HCT116 (cell line): ENCODE data around the gene ACBD5. TPM values are rescaled to one million over a fixed set of nuclear protein-coding genes. Genes with fewer than 3 reads are reported as not detected.

Experiments
- ATAC-seq: fragments of 200-7000 bp; cut with Tn5 transposase; 2 replicates; pipeline ENCODE4 v1.9.1; 2020; ENCODE audit warnings: mild to moderate bottlenecking, moderate library complexity
- BruUV-seq: library from RNA; stranded (reverse); fragments of 400-500 nt; replicated peaks from 2 replicates; lab custom pipeline; 2021; lab: Mats Ljungman, UMichigan
- CTCF ChIA-PET: fragments of 300-600 bp; sonication (Branson Sonifier 250); formaldehyde crosslinking; loops from one replicate; lab custom pipeline; 2021; ENCODE audit warnings: antibody characterized with exemption; lab: Charles Lee
- POLR2A ChIA-PET: fragments of 300-600, 350-600 bp; sonication (Branson Sonifier 250); formaldehyde crosslinking; loops from one replicate; lab custom pipeline; 2021; ENCODE audit warnings: antibody characterized with exemption; lab: Charles Lee
- RAD21 ChIA-PET, 2 experiments: fragments of 300-600 bp; sonication (Branson Sonifier 250); formaldehyde crosslinking; loops; one replicate each; lab custom pipeline; 2023; ENCODE audit warnings: low total read pairs in 2 of 2; ENCODE audit not compliant: uncharacterized antibody in 2 of 2, unreplicated experiment in 2 of 2, low non-redundant PET in 1 of 2; lab: Charles Lee
- DNase-seq: peaks from one replicate; pipeline ENCODE4 v3.0.0-alpha.2; 2010; ENCODE audit warnings: low read depth, low spot score
- H2AFZ ChIP-seq: fragments of 200-600 bp; shearing (Covaris generic), sonication (generic); 2 replicates; pipeline ENCODE4 v1.6.1; 2017; ENCODE audit warnings: low read depth, mixed run types, mixed read lengths, antibody characterized with exemption, low read length; ENCODE audit not compliant: poor library complexity, severe bottlenecking
- H3K27ac ChIP-seq: 2 replicates; pipeline ENCODE4 v1.5.1; 2012; ENCODE audit warnings: low read depth, low read length
- H3K27me3 ChIP-seq: fragments of 200-600 bp; sonication (generic); 2 replicates; pipeline ENCODE4 v1.6.1; 2016; ENCODE audit warnings: mixed run types, low read length, mixed read lengths; ENCODE audit not compliant: insufficient read depth
- H3K36me3 ChIP-seq, 2 experiments: fragments of 200-500 bp in 1 of 2; fragments of 200-600 bp in 1 of 2; sonication (Bioruptor generic) in 1 of 2; sonication (generic) in 1 of 2; 2 replicates each; pipeline versions ENCODE4 v1.5.1 to v1.6.1; 2014 to 2016; ENCODE audit warnings: low read length in 2 of 2, inconsistent platforms in 1 of 2, mixed read lengths in 1 of 2, mixed run types in 1 of 2; ENCODE audit not compliant: insufficient read depth in 2 of 2, control insufficient read depth in 1 of 2
- H3K4me1 ChIP-seq, 2 experiments: fragments of 200-600 bp in 1 of 2; sonication (generic) in 1 of 2; 2 replicates each; pipeline versions ENCODE4 v1.5.1 to v1.6.1; 2012 to 2017; ENCODE audit warnings: low read length in 2 of 2, inconsistent platforms in 1 of 2, mild to moderate bottlenecking in 1 of 2, mixed read lengths in 1 of 2, mixed run types in 1 of 2, moderate library complexity in 1 of 2; ENCODE audit not compliant: insufficient read depth in 2 of 2, control insufficient read depth in 1 of 2
- H3K4me2 ChIP-seq: fragments of 200-600 bp; sonication (generic); 2 replicates; pipeline ENCODE4 v1.6.1; 2017; ENCODE audit warnings: mixed run types, low read length, mixed read lengths
- H3K4me3 ChIP-seq, 2 experiments: fragments of 200-600 bp in 1 of 2; sonication (generic) in 1 of 2; replicated peaks in 1 of 2; 2 replicates each; pipeline ENCODE4 v1.5.1; 2011 to 2016; ENCODE audit warnings: low read length in 2 of 2, control low read depth in 1 of 2, low read depth in 1 of 2, mild to moderate bottlenecking in 1 of 2, mixed read lengths in 1 of 2, mixed run types in 1 of 2
- H3K79me2 ChIP-seq: fragments of 200-600 bp; sonication (generic); 2 replicates; pipeline ENCODE4 v1.6.1; 2017; ENCODE audit warnings: mild to moderate bottlenecking, mixed run types, low read length, moderate library complexity, mixed read lengths; ENCODE audit not compliant: insufficient read depth
- H3K9ac ChIP-seq: fragments of 200-600 bp; sonication (generic); 2 replicates; pipeline ENCODE4 v1.6.1; 2016; ENCODE audit warnings: low read length, mixed read lengths
- H3K9me2 ChIP-seq: fragments of 200-600 bp; sonication (generic), shearing (Covaris generic); 2 replicates; pipeline ENCODE4 v1.6.1; 2017; ENCODE audit warnings: mixed run types, mild to moderate bottlenecking, moderate library complexity; ENCODE audit not compliant: insufficient read depth
- H3K9me3 ChIP-seq, 2 experiments: fragments of 200-500 bp in 1 of 2; fragments of 200-600 bp in 1 of 2; sonication (Bioruptor generic) in 1 of 2; sonication (generic) in 1 of 2; 2 replicates each; pipeline ENCODE4 v1.6.1; 2014 to 2017; ENCODE audit warnings: low read length in 2 of 2, mixed read lengths in 2 of 2, inconsistent platforms in 1 of 2, low read depth in 1 of 2, mild to moderate bottlenecking in 1 of 2, mixed run types in 1 of 2, moderate library complexity in 1 of 2; ENCODE audit not compliant: control insufficient read depth in 1 of 2, insufficient read depth in 1 of 2
- H4K20me1 ChIP-seq: fragments of 200-600 bp; sonication (generic), shearing (Covaris generic); 2 replicates; pipeline ENCODE4 v1.6.1; 2017; ENCODE audit warnings: mixed run types, mild to moderate bottlenecking, moderate library complexity; ENCODE audit not compliant: insufficient read depth
- CBX3 ChIP-seq: IDR thresholded peaks from 2 replicates; pipeline ENCODE4 v1.6.1; 2012; ENCODE audit warnings: low read depth
- CTCF ChIP-seq, 3 experiments: fragments of 200-600 bp in 1 of 3; sonication (generic) in 1 of 3; IDR thresholded peaks in 2 of 3; conservative IDR thresholded peaks in 1 of 3; 2 replicates each; pipeline ENCODE4 v1.5.1; 2012 to 2017; ENCODE audit warnings: low read depth in 2 of 3, low read length in 2 of 3, antibody characterized with exemption in 1 of 3, borderline replicate concordance in 1 of 3, control low read depth in 1 of 3, mild to moderate bottlenecking in 1 of 3, mixed read lengths in 1 of 3, mixed run types in 1 of 3, moderate library complexity in 1 of 3; ENCODE audit not compliant: insufficient read depth in 1 of 3
- EGR1 ChIP-seq: IDR thresholded peaks from 2 replicates; pipeline ENCODE4 v1.6.1; 2012; ENCODE audit warnings: low read depth
- EZH2 ChIP-seq: fragments of 200-600 bp; sonication (generic); IDR thresholded peaks from 2 replicates; pipeline ENCODE4 v1.6.1; 2017; ENCODE audit warnings: antibody characterized with exemption, mixed run types
- EZH2phosphoT487 ChIP-seq: fragments of 200-600 bp; IDR thresholded peaks from 2 replicates; pipeline ENCODE4 v1.6.1; 2018; ENCODE audit warnings: antibody characterized with exemption, borderline replicate concordance
- FOSL1 ChIP-seq: IDR thresholded peaks from 2 replicates; pipeline ENCODE4 v1.6.1; 2012; ENCODE audit warnings: low read depth
- JUND ChIP-seq: IDR thresholded peaks from 2 replicates; pipeline ENCODE4 v1.6.1; 2012
- MAX ChIP-seq: IDR thresholded peaks from 2 replicates; pipeline ENCODE4 v1.6.1; 2012
- POLR2A ChIP-seq: IDR thresholded peaks from 2 replicates; pipeline ENCODE4 v1.7.0; 2011; ENCODE audit warnings: borderline replicate concordance; ENCODE audit not compliant: insufficient read depth, insufficient read length; ENCODE audit errors: extremely low read depth
- REST ChIP-seq: IDR thresholded peaks from 2 replicates; pipeline ENCODE4 v1.6.1; 2012; ENCODE audit warnings: low read depth
- SIN3A ChIP-seq: IDR thresholded peaks from 2 replicates; pipeline ENCODE4 v1.6.1; 2012; ENCODE audit warnings: low read depth
- SP1 ChIP-seq: IDR thresholded peaks from 2 replicates; pipeline ENCODE4 v1.6.1; 2012; ENCODE audit warnings: low read depth
- SRF ChIP-seq: IDR thresholded peaks from 2 replicates; pipeline ENCODE4 v1.6.1; 2012; ENCODE audit warnings: low read depth
- TCF7L2 ChIP-seq: IDR thresholded peaks from 2 replicates; pipeline ENCODE4 v1.7.0; 2011; ENCODE audit warnings: borderline replicate concordance, inconsistent platforms; ENCODE audit not compliant: insufficient read depth, insufficient read length; ENCODE audit errors: extremely low read depth
- intact Hi-C: fragments of 100-400 bp; cut with micrococcal nuclease; formaldehyde crosslinking; loops from 2 replicates; pipeline ENCODE4 v1.10.0; 2022
- total RNA-seq: library from RNA; stranded (reverse); gene quantifications from one replicate; pipeline ENCODE4 v1.2.1, GENCODE V29; 2021; ENCODE audit not compliant: unreplicated experiment

The ACBD5 gene
- total RNA-seq, 1 experiment from 2014 or later = 19.5 TPM

- TF ChIP-seq REST (no peak), EZH2phosphoT487 (no peak), MAX (no peak), EGR1 (no peak), SIN3A (no peak), CTCF (IDR thresholded peaks at IDR 0.05 in 2 of 3, conservative IDR thresholded peaks at IDR 0.05 in 1 of 3; ENCODE audit: borderline replicate concordance in 1 of 3, insufficient read depth in 1 of 3, low read depth in 2 of 3, low read length in 2 of 3) (no peak), SRF (no peak)
- TF ChIP-seq, all 23 proteins: peak for 0
These were observed 42.5 kb downstream of the ACBD5 start (continued) for GRCh38 chr10:27197980-27198620.

- Histone ChIP-seq H3K4me1 (peaks cover 5 to 11% of the 10 kb centered on the region in 2 experiments), H3K79me2 (no peaks in the 10 kb centered on the region), H4K20me1 (no peaks in the 10 kb centered on the region), H3K4me2 (peak overlapping the region; percentile 54), H3K4me3 (no peak overlapping the region), H3K9me3 (no peaks in the 10 kb centered on the region), H3K27me3 (no peaks in the 10 kb centered on the region), H2AFZ (no peak overlapping the region), H3K27ac (no peak overlapping the region), H3K36me3 (no peaks in the 10 kb centered on the region), H3K9me2 (no peaks in the 10 kb centered on the region), H3K9ac (no peak overlapping the region)
- intact Hi-C loops = no loop called here
- DNase-seq (peak; percentile 56), ATAC-seq (peak; percentile 79)
- no TSS peak for BruUV-seq
- RAD21 ChIA-PET = no interaction called here
- TF ChIP-seq TCF7L2 (no peak), JUND (peak; percentile 55), SP1 (0 out of 2 replicates have a peak, but pooled peaks have one; percentile 13), POLR2A (no peak), FOSL1 (peak; percentile 61), EZH2 (no peak), MAX (peak; percentile 50), CBX3 (0 out of 2 replicates have a peak, but pooled peaks have one; percentile 46)
- POLR2A ChIA-PET = interaction anchor here (0.9 kb wide), 1 partner anchor 9 kb away, joined by 4 read pairs; no protein-coding TSS in a partner anchor
- CTCF ChIA-PET = no interaction called here
These were observed 48.3 kb downstream of the ACBD5 start for GRCh38 chr10:27192284-27192683.
